Measurements from ENCODE around the gene TMEM52. TPM values are rescaled to one million over a fixed set of nuclear protein-coding genes. Genes with fewer than 3 reads are reported as not detected.

TMEM52 gene
- polyA plus RNA-seq (2013, experiment 1 of 2): 7.3 TPM
- 7.1 TPM for polyA plus RNA-seq (2013, experiment 2 of 2)

DNA sequence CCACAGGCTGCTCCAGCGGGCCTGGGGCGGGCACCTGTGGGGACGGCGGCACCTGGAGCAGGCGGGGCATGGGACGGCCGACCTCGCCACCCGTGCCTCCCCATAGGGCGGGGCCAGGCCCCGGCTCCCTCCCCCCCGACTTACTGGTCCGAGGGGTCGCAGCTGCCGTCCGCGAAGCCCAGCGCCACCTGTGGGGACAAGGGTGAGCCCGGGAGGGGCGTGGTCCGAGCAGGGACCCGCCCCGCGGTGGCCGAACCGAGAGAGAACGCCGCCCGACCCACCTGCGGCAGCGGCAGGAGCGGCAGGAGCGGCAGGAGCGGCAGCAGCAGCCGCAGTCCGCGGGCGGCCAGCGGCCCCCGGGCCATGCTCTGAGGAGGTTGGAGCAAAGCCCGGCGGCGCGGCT is at the start of gene TMEM52:
TMEM52 (minus strand) TSS at position 379 of the 403 bp plus-strand sequence; CDS start at position 365, 14 bp downstream.
- Histone ChIP-seq H3K9ac (ENCODE audit: low read depth, low read length, poor library complexity) (peak within 1 kb of the TSS; percentile 86), H2BK5ac (ENCODE audit: low read length) (peak within 1 kb of the TSS; percentile 91), H3K4ac (ENCODE audit: low read length) (peak within 1 kb of the TSS; percentile 58), H3K4me3 (ENCODE audit: low read length in 2 of 2) (peak within 1 kb of the TSS; percentile 43 to 89), H2AFZ (ENCODE audit: low read length) (peak within 1 kb of the TSS; percentile 84), H3K27me3 (ENCODE audit: control insufficient read depth in 3 of 3, insufficient read depth in 3 of 3, low read depth in 1 of 3, low read length in 3 of 3) (peaks cover 0 to 48% (median 11%) of the 10 kb centered on the region in 3 experiments), H2BK12ac (ENCODE audit: low read length) (peak within 1 kb of the TSS; percentile 98), H3K36me3 (replicated peaks in 1 of 2; ENCODE audit: control insufficient read depth in 2 of 2, insufficient read depth in 2 of 2, low read length in 2 of 2) (no peaks in the 10 kb centered on the region), H3K4me2 (ENCODE audit: insufficient read depth, low read length, poor library complexity, severe bottlenecking) (peak within 1 kb of the TSS; percentile 89), H3K4me1 (ENCODE audit: control insufficient read depth in 2 of 2, insufficient read depth in 1 of 2, low read depth in 1 of 2, low read length in 2 of 2) (peaks cover 8 to 10% of the 10 kb centered on the region in 2 donors), H4K91ac (ENCODE audit: low read depth, low read length, poor library complexity) (peak within 1 kb of the TSS; percentile 83), H4K8ac (ENCODE audit: low read depth, low read length) (peak within 1 kb of the TSS; percentile 65), H3K14ac (ENCODE audit: low read length) (peak within 1 kb of the TSS; percentile 82), H2AK5ac (ENCODE audit: low read depth, low read length) (peak within 1 kb of the TSS; percentile 93), H2BK15ac (ENCODE audit: low read length) (peak within 1 kb of the TSS; percentile 100), H3K23ac (ENCODE audit: low read depth, low read length, poor library complexity) (peak within 1 kb of the TSS; percentile 98), H3K79me1 (ENCODE audit: low read depth, low read length) (peaks cover 12% of the 10 kb centered on the region), H2BK120ac (ENCODE audit: low read depth, low read length) (peak within 1 kb of the TSS; percentile 100), H3K9me3 (replicated peaks in 1 of 2; ENCODE audit: control insufficient read depth in 2 of 2, insufficient read depth in 1 of 2, low read depth in 1 of 2, low read length in 2 of 2) (no peaks in the 10 kb centered on the region), H3K18ac (ENCODE audit: low read length) (peak within 1 kb of the TSS; percentile 94), H3K27ac (replicated peaks; ENCODE audit: low read length) (peak within 1 kb of the TSS; percentile 56)
- DNase-seq (ENCODE audit: low spot score): no peak
- no CpG with 5 or more reads among the region's 44 CpGs for whole genome bisulfite sequencing, 2 donors (ENCODE audit: extremely low coverage in 2 of 2, insufficient read length in 2 of 2, insufficient replicate concordance in 1 of 2)

DNA sequence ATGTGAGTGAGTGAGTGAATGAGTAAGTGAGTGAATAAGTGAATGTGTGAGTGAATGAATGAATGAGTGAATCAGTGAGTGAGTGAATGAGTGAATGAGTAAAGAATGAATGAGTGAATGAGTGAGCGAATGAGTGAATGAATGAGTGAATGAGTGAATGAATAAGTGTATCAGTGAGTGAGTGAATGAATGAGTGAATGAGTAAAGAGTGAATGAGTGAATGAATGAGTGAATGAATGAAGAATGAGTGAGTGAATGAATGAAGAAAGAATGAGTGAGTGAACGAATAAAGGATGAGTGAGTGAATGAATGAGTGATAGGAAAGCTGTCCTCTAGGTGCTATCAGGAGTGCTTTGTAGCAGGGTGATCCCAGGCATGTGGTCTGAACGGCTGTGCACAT is 48.8 kb upstream of the TMEM52 start:
- 100% methylated on average over 2 of the region's 3 CpGs for WGBS, 2 donors (ENCODE audit: extremely low coverage in 2 of 2, insufficient read length in 2 of 2, insufficient replicate concordance in 1 of 2)
- no peak overlapping the region for H2AK5ac ChIP-seq (ENCODE audit: low read depth, low read length)
- peaks cover 0 to 6% (median 2%) of the 10 kb centered on the region in 3 experiments for H3K27me3 ChIP-seq (ENCODE audit: control insufficient read depth in 3 of 3, insufficient read depth in 3 of 3, low read depth in 1 of 3, low read length in 3 of 3)
- no peaks in the 10 kb centered on the region for H3K36me3 ChIP-seq (replicated peaks in 1 of 2; ENCODE audit: control insufficient read depth in 2 of 2, insufficient read depth in 2 of 2, low read length in 2 of 2)
- H3K9me3 ChIP-seq (replicated peaks in 1 of 2; ENCODE audit: control insufficient read depth in 2 of 2, insufficient read depth in 1 of 2, low read depth in 1 of 2, low read length in 2 of 2): peaks cover 5 to 7% of the 10 kb centered on the region in 2 donors
- no peak overlapping the region for H2BK12ac ChIP-seq (ENCODE audit: low read length)
- H3K27ac ChIP-seq (replicated peaks; ENCODE audit: low read length): no peak overlapping the region
- H3K14ac ChIP-seq (ENCODE audit: low read length): no peak overlapping the region
- H3K18ac ChIP-seq (ENCODE audit: low read length): no peak overlapping the region
- no peak overlapping the region for H3K4ac ChIP-seq (ENCODE audit: low read length)
- DNase-seq (ENCODE audit: low spot score): no peak
- peaks cover 6% of the 10 kb centered on the region for H3K79me1 ChIP-seq (ENCODE audit: low read depth, low read length)
- H3K4me3 ChIP-seq (ENCODE audit: low read length in 2 of 2): no peak overlapping the region
- no peak overlapping the region for H2BK120ac ChIP-seq (ENCODE audit: low read depth, low read length)
- H2BK5ac ChIP-seq (ENCODE audit: low read length): no peak overlapping the region
- H3K4me1 ChIP-seq (ENCODE audit: control insufficient read depth in 2 of 2, insufficient read depth in 1 of 2, low read depth in 1 of 2, low read length in 2 of 2): peaks cover 0 to 5% of the 10 kb centered on the region in 2 donors
- H2BK15ac ChIP-seq (ENCODE audit: low read length): no peak overlapping the region
- H4K8ac ChIP-seq (ENCODE audit: low read depth, low read length): no peak overlapping the region
- no peak overlapping the region for H3K23ac ChIP-seq (ENCODE audit: low read depth, low read length, poor library complexity)
- H4K91ac ChIP-seq (ENCODE audit: low read depth, low read length, poor library complexity): no peak overlapping the region
- H3K9ac ChIP-seq (ENCODE audit: low read depth, low read length, poor library complexity): no peak overlapping the region
- no peak overlapping the region for H3K4me2 ChIP-seq (ENCODE audit: insufficient read depth, low read length, poor library complexity, severe bottlenecking)
- H2AFZ ChIP-seq (ENCODE audit: low read length): no peak overlapping the region

DNA sequence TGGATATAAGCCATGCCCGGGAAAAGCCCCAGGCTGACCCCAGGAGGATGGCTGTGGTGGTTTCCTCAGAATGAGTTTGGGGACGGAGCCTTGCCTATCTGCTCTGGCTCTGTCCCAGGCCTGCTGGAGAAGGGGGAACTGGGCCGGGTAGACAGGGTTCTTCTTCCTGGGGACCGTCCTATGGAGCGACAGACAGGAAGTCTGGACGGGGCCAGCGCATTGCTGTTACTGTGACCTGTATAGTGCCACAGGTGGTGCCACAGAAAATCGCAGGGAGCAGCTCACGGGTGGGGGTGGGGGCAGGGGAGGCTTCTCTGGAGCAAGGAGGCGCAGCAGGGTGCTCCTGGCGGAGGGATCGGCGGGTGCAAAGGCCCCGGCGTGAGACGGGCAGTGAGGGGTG is 48.1 kb upstream of the TMEM52 start:
- H3K9ac ChIP-seq (ENCODE audit: low read depth, low read length, poor library complexity): no peak overlapping the region
- no CpG with 5 or more reads among the region's 16 CpGs for WGBS, 2 donors (ENCODE audit: extremely low coverage in 2 of 2, insufficient read length in 2 of 2, insufficient replicate concordance in 1 of 2)
- H3K9me3 ChIP-seq (replicated peaks in 1 of 2; ENCODE audit: control insufficient read depth in 2 of 2, insufficient read depth in 1 of 2, low read depth in 1 of 2, low read length in 2 of 2): peaks cover 5 to 7% of the 10 kb centered on the region in 2 donors
- no peak overlapping the region for H3K4ac ChIP-seq (ENCODE audit: low read length)
- H3K23ac ChIP-seq (ENCODE audit: low read depth, low read length, poor library complexity): no peak overlapping the region
- no peak for DNase-seq (ENCODE audit: low spot score)
- peak overlapping the region; percentile 38 for H3K14ac ChIP-seq (ENCODE audit: low read length)
- H2BK12ac ChIP-seq (ENCODE audit: low read length): no peak overlapping the region
- H3K4me3 ChIP-seq (ENCODE audit: low read length in 2 of 2): no peak overlapping the region
- no peak overlapping the region for H4K91ac ChIP-seq (ENCODE audit: low read depth, low read length, poor library complexity)
- peaks cover 0 to 4% of the 10 kb centered on the region in 2 donors for H3K4me1 ChIP-seq (ENCODE audit: control insufficient read depth in 2 of 2, insufficient read depth in 1 of 2, low read depth in 1 of 2, low read length in 2 of 2)
- H3K4me2 ChIP-seq (ENCODE audit: insufficient read depth, low read length, poor library complexity, severe bottlenecking): no peak overlapping the region
- peak overlapping the region; percentile 57 for H3K18ac ChIP-seq (ENCODE audit: low read length)
- peak overlapping the region; percentile 49 for H2BK15ac ChIP-seq (ENCODE audit: low read length)
- peaks cover 6% of the 10 kb centered on the region for H3K79me1 ChIP-seq (ENCODE audit: low read depth, low read length)
- H3K27me3 ChIP-seq (ENCODE audit: control insufficient read depth in 3 of 3, insufficient read depth in 3 of 3, low read depth in 1 of 3, low read length in 3 of 3): peaks cover 0 to 6% (median 2%) of the 10 kb centered on the region in 3 experiments
- no peak overlapping the region for H2BK5ac ChIP-seq (ENCODE audit: low read length)
- no peak overlapping the region for H2AFZ ChIP-seq (ENCODE audit: low read length)
- H2BK120ac ChIP-seq (ENCODE audit: low read depth, low read length): no peak overlapping the region
- no peaks in the 10 kb centered on the region for H3K36me3 ChIP-seq (replicated peaks in 1 of 2; ENCODE audit: control insufficient read depth in 2 of 2, insufficient read depth in 2 of 2, low read length in 2 of 2)
- no peak overlapping the region for H4K8ac ChIP-seq (ENCODE audit: low read depth, low read length)
- H2AK5ac ChIP-seq (ENCODE audit: low read depth, low read length): peak overlapping the region; percentile 86
- H3K27ac ChIP-seq (replicated peaks; ENCODE audit: low read length): no peak overlapping the region

DNA sequence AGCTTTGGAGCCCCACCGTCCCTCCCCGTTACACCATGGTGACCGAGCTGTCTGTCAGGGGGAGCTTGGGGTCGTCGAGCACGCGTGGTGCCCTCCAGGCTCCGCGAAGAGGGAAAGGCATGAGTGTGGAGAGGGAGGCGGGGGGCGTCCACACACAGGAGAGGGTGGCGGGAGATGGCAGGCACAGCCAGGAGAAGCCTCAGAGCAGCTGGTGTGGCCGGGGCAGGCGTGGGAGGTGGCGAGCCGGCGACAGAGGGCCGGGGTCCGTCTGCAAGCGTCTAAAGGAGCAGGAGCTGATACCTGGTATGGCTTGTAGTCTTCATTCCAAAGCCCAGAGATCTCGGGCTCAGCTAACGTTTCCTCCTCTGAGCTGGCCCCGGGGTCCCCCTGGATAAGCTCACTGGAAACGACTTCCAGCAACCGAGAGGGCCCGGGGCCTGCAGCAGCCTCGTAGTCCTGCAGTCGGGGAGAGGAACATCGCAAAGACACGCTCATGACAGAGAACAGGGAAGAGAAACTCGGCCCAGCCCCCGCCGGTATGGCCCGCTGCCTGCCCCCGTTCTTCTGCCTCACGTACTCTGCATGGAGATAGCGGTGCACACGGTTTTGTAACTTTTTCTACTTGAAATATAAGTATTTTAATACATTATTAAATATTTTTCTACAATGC is 47.1 kb upstream of the TMEM52 start:
- H3K27me3 ChIP-seq (ENCODE audit: control insufficient read depth in 3 of 3, insufficient read depth in 3 of 3, low read depth in 1 of 3, low read length in 3 of 3): peaks cover 0 to 13% (median 1%) of the 10 kb centered on the region in 3 experiments
- peak overlapping the region; percentile 48 for H2BK5ac ChIP-seq (ENCODE audit: low read length)
- peak overlapping the region; percentile 91 for H2BK15ac ChIP-seq (ENCODE audit: low read length)
- H2AK5ac ChIP-seq (ENCODE audit: low read depth, low read length): peak overlapping the region; percentile 10
- DNase-seq (ENCODE audit: low spot score): no peak
- no peak overlapping the region for H2BK120ac ChIP-seq (ENCODE audit: low read depth, low read length)
- no peak overlapping the region for H3K4me2 ChIP-seq (ENCODE audit: insufficient read depth, low read length, poor library complexity, severe bottlenecking)
- peaks cover 0 to 4% of the 10 kb centered on the region in 2 donors for H3K4me1 ChIP-seq (ENCODE audit: control insufficient read depth in 2 of 2, insufficient read depth in 1 of 2, low read depth in 1 of 2, low read length in 2 of 2)
- WGBS, 2 donors (ENCODE audit: extremely low coverage in 2 of 2, insufficient read length in 2 of 2, insufficient replicate concordance in 1 of 2): no CpG with 5 or more reads among the region's 38 CpGs
- peaks cover 5 to 6% of the 10 kb centered on the region in 2 donors for H3K9me3 ChIP-seq (replicated peaks in 1 of 2; ENCODE audit: control insufficient read depth in 2 of 2, insufficient read depth in 1 of 2, low read depth in 1 of 2, low read length in 2 of 2)
- H2AFZ ChIP-seq (ENCODE audit: low read length): peak overlapping the region; percentile 28
- no peak overlapping the region for H3K4me3 ChIP-seq (ENCODE audit: low read length in 2 of 2)
- H3K27ac ChIP-seq (replicated peaks; ENCODE audit: low read length): no peak overlapping the region
- H3K18ac ChIP-seq (ENCODE audit: low read length): peak overlapping the region; percentile 48
- no peak overlapping the region for H4K91ac ChIP-seq (ENCODE audit: low read depth, low read length, poor library complexity)
- H4K8ac ChIP-seq (ENCODE audit: low read depth, low read length): no peak overlapping the region
- peak overlapping the region; percentile 25 for H3K23ac ChIP-seq (ENCODE audit: low read depth, low read length, poor library complexity)
- H2BK12ac ChIP-seq (ENCODE audit: low read length): no peak overlapping the region
- no peak overlapping the region for H3K4ac ChIP-seq (ENCODE audit: low read length)
- no peaks in the 10 kb centered on the region for H3K36me3 ChIP-seq (replicated peaks in 1 of 2; ENCODE audit: control insufficient read depth in 2 of 2, insufficient read depth in 2 of 2, low read length in 2 of 2)
- H3K79me1 ChIP-seq (ENCODE audit: low read depth, low read length): peaks cover 6% of the 10 kb centered on the region
- H3K9ac ChIP-seq (ENCODE audit: low read depth, low read length, poor library complexity): no peak overlapping the region
- H3K14ac ChIP-seq (ENCODE audit: low read length): no peak overlapping the region

Data from neuronal stem cell (in vitro differentiated cells).